Measurements from ENCODE around the gene RAB8A.

Gene RAB8A

DNA sequence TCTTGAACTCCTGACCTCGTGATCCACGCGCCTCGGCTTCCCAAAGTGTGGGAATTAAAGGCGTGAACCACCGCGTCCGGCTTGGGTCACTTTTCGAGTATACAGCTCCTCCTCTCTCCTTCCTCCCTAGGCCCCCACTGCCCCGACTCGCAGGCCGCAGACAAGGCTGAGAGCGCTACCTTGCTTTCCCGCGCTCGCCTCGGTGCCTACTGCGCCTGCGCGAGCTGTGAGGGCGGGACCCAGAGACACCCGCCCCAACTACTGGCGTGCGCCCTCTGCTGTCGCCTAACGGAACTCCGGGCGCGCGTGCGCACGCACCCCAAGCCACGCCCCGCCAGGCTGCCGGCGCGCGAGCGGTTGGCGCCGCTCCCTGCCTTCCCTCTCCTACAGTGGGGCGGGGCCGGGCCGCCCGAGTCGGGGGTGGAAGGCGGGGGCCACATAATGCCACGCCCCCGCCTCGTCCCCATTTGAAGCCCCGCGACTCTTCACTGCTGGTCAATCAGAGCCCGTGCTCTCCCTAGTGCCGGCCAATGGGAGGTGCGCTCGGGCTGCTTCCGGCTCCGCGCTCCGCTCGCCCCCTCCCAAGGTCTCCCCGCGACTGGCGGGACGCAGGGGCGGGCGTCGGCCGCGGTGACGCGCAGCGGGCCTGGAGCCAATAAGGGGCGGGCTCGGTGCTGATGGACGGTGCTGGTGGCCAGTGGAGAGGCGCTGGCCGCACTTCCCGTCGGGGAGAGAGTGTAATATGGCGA is at the start of gene RAB8A:
Gene RAB8A, plus strand, starts transcription at position 730 of the 749 bp plus-strand sequence. Its CDS starts 13 bp downstream, at position 743.
- DNase-seq, result peak; percentile 99

DNA sequence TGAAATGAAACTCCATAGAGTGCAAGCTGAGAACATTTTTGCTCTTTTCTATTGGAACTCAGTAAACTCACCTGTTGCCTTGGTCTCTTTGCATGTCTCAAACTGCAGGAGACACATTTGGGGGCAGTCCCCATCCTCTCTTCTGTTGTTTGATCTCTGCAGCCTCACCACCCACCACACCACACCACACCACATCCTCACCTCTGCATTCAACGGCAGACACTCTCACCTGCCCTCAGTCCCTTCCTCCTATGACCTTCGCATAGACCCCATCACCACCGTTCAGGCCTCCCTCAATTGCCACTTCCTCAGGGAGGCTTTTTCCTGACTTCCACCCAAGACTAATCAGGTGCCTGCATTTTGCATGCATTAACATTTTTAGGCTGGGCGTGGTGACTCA is 49.7 kb upstream of the RAB8A start:
- DNase-seq, result no peak

DNA sequence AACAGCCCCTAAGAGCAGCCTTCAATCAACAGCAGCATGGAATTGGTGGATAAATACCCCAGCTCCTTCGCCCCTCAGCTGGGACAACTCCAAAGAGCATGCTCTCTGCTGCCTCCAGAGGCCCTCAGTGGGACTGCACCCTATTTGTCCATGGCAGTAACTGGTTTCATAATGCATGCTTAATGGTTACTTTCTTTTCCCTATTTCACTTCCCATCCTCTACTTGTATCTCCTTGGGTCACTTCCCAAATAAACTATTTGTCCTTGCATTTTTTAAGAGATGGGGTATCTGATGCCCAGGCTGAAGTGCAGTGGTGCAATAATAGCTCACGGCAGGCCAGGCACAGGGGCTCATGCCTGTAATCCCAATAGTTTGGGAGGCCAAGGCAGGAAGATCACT is 48.9 kb upstream of the RAB8A start:
- no peak for DNase-seq

DNA sequence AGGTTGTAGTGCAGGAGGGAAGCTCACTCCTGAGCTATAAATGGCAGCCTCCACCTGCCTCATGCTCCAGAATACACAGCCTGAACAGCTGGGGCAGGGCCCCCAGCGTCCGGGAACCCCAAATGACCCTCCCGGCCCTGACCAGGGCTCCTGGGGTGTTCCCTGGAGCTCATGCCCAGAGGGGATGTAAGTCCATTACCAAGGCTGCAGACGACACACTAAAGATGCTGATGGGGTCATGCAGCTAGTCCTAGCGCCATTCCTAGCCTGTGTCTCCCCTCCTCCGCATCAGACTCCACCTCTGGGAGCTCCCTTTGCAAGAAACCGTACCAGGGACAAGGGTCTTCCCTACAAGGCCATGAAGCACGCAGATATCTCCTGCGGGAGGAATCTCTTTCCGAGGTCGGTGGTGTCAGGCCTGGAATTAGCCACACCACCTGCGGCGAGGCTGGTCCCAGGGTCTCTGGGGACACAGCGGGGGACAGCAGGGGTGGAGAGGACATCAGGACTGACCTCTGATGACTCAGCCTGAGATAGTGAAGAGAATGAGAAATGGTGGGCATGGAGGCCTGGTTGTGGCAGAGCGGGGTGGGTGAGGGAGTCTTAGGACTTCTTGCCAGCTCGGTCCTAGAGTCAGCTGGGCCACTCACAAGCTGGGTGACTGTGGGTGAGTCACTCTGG is 47.3 kb upstream of the RAB8A start:
- no peak for DNase-seq

DNA sequence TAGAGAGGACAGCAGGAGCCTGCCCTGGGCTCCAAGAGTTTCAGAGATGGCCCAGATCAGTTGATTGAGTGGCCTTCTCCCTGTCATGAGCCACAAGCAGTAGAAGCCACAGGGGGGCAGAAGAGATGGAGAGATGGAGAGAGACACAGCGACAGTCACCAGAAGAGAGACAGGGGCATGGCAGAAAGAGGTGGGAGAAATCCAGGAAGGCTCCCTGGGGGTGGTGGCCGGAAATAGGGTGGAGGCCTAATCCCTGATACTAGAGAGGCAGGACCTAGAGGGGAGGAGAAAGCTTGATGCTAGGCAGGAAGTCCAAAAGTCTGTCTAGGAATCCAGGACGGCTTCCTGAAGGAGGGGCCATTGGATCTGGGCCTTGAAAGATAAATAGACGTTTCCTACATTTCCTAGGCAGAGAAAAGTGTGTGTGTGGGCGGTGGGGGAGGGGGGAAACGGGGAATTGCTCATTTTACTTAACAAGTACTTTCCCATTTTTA is 45.0 kb upstream of the RAB8A start:
- DNase-seq, result no peak

DNA sequence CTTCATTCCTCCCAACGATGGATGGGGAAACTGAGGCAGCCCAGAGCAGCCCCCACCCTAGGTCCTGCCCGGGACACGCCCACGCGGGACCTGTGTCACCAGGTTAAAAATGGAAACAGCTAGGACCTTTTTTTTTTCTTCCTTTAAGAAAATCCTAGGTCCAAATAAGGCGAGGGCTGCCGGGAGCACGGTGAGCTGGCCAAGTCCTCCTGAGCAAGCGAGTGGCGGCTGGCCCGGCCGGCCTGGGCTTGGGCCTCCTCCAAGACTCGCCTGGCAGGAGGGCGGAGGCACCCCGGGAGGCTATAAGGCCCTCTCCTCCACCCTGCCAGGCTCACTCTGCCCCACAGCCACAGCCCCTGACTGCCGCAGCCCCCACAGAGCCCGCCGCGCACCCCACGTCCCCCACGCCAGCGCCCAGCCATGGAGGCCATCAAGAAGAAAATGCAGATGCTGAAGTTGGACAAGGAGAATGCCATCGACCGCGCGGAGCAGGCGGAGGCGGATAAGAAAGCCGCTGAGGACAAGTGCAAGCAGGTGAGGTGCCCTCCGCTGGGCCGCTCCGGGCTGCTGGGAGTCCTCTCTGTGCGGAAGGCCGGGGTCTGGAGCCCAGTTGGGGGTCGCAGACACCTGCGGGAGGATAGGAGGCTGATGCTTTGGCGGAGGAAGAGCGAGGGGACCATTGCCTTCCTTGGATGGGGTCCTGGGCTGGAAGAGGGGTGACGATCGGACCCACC is 44.3 kb upstream of the RAB8A start:
- no peak for DNase-seq

DNA sequence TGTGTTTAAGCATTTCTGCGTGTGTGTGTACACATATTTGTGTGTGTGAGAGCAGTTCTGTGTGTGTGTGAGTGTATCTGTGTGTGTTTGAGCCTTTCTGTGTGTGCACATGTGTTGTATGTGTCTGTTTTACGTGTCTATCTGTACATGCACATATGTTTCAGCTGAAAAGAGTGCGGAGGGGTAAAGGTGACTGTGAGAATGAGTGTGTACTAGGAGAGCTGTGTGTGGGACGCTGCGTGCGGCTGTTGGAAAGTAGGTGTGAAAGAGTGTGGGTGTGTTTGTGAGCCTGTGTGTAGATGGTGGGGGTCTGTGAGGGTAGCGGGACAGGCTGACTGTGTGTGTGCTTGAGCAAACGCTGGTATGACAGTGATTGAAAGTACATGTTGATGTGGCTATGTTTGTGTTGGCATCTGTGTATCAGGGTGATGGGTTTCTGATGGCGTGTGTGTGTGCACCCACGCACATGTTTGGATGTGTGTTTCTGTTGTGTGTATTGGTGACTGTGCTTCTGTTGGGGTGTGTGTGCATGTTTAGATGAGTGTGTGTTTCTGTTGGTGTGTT is 42.9 kb upstream of the RAB8A start:
- no peak for DNase-seq

DNA sequence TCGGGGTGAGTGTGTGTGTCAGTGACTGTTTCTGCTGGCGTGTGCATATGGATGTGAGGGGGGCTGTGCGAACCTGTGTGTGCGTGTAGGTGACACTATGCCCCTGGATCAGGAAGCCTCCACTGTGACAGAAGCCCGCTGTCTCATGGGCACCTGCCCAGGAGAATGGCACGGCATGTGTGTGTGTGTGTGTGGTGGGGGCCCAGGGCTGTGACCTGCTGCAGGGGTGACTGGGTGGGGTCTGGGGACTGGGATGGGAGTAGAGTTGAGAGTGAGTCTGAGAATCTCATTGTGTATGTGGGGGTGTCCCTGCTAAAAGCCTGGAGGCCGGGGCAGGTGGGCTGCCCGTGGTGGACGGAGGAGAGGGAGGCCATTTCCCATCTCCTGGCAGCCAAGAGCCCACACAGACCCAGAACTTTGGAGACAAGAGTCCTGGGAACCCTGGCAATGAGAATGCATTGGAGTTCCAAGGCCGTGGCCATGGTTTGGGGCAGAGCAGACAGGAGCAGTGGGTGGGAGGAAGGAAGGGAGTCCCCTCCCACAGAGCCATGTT is 41.8 kb upstream of the RAB8A start:
- no peak for DNase-seq

DNA sequence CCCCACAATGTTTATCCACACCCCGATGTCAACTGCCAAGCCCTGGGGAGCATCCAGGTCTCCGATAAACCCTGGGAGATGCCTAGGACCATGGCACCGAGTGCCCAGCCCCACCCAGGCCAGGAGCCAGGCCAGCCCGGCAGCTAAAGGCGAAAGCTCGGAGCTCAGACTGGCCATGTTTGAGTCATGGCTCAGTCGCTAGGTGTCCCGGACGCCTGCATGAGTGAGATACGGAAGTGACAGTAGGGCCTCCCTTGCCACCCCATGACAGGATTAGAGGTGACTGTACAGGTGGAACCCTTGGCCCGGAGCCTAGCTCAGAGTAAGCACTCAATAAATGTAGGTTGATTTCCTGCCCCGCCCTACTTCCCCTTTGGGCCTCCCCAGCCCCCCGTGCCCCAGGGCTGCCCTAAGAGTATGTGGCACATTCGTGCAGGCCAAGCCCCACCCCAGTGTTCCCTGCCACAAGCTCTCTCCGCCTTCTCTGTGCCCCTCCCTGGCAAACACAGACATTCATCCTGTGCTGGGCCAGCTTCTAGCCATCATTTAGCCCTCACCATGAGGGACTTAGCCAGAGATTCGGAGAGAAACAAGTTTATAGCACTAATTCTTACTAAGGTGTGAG is 41.2 kb upstream of the RAB8A start:
- DNase-seq, result no peak

DNA sequence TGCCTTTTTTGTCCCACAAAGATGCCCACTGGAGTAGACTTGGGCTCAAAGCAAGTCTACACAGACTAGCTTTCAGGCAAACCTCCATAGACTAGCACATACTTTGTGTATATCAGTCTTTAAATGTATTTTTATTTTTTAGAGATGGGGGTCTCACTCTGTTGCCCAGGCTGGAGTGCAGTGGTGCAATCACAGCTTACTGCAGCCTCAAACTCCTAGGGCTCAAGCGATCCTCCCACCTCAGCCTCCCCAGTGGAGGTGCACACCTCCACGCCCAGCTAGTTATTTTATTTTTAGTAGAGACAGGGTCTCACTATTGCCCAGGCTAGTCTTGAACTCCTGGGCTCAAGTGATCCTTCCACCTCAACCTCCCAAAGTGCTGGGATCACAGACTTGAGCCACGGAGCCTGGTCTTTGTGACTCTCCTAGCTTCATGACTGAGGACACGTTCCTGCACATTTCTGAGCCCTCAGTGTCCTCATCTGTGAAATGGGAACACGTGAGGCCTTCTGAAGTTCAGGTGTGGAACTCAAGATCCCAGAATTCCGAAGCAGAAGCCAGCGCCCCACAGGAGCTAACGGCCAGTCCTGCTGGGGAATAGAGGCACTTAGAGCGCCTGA is 40.5 kb upstream of the RAB8A start:
- DNase-seq, result no peak

DNA sequence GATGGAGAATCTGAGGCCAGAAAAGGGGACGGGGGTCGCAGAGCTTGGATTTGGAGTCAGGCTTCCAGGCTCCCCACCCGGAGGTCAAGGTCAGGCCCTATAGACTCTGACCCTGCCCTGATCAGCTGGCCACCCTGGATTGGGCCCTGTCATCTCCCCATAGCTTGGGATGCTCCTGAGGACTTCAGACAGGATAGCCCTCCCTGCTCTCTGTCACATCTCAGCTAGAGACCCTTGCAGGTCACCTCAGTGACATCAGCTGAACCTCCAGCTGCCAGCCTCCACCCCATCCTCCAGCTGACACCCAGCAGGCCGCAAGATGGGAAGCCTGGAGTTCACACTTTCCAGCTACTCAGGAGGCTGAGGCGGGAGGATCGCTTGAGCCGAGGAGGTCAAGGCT is 38.2 kb upstream of the RAB8A start:
- DNase-seq, result no peak

DNA sequence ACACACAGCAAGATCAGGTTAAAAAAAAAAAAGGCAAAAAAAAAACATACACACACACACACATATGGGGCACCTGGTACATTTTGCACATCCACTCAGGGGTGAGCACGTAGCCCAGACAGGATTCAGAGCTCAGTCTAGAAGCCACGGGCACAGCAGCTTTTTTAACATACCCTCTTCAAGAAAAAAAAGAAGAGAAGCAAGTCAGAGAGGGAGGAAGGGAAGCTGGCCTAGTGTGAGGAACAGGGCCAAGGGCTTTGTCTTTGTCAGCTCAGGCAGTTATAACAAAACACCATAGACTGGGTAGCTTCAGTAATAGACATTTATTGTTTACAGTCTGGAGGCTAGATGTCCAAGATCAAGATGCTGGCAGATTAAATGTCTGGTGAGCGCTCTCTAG is 37.7 kb upstream of the RAB8A start:
- no peak for DNase-seq

DNA sequence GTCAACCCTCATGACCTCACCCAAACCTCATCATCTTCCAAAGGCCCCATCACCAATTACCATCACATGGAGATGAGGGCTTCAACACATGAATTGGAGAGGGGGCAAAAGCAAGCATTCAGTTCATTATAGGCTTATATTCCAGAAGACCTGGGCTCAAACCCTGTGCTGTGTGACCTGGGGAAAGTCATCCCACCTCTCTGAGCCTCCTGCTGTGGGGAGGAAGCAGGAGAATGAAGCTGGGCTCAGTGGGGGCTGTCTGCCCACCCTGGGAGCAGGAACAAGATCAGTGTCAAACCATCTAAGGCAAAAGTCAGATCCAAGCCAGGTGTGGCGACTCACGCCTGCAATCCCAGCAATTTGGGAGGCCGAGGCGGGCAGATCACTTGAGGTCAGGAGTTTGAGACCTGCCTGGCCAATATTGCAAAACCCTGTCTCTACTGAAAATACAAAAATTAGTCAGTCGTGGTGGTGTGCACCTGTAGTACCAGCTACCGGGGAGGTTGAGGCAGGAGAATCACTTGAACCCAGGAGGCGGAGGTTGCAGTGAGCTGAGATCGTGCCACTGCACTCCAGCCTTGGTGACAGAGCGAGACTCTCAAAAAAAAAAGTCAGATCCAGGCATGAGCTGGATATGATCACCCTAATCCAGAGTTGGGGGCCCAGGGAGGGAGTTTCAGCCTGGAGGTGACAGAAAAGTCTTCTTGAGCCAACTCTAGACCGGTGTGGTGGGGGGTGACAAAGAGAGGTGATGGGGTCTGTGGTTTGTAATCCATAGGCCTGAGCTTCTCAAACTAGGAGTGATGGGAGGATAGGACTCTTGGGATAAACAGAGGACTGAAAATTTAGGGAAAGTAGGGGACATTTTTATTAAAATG is 37.0 kb upstream of the RAB8A start:
- DNase-seq, result no peak

DNA sequence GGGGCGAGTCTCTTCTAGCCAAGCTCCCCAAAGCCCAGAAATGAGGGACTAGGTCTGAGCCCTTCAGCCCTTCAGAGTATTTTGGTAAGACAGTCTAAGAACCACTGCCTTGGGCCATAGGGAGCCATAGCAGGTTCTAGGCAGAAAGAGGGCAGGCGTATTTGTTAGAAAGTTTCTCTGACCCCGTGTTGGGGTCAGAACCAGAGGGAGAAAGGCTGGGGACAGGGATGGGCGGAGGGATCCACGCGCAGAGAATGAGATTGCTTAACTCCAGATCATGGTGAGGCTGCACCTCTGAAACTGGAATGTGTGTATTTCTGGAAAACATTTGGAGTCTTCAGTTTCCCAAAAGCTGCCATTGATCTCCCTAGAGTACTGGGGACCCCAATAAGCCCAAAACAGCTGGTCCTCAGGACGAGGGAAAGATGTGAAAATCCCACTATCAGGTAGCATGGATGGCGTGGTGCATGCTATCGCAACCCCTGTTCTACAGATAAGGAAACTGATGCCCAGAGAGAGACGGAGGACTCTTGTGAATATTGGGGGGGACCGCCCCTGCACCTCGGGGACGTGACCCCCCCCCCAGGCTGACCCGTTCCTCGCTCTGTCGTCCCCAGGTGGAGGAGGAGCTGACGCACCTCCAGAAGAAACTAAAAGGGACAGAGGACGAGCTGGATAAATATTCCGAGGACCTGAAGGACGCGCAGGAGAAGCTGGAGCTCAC is 36.1 kb upstream of the RAB8A start:
- DNase-seq, result no peak

DNA sequence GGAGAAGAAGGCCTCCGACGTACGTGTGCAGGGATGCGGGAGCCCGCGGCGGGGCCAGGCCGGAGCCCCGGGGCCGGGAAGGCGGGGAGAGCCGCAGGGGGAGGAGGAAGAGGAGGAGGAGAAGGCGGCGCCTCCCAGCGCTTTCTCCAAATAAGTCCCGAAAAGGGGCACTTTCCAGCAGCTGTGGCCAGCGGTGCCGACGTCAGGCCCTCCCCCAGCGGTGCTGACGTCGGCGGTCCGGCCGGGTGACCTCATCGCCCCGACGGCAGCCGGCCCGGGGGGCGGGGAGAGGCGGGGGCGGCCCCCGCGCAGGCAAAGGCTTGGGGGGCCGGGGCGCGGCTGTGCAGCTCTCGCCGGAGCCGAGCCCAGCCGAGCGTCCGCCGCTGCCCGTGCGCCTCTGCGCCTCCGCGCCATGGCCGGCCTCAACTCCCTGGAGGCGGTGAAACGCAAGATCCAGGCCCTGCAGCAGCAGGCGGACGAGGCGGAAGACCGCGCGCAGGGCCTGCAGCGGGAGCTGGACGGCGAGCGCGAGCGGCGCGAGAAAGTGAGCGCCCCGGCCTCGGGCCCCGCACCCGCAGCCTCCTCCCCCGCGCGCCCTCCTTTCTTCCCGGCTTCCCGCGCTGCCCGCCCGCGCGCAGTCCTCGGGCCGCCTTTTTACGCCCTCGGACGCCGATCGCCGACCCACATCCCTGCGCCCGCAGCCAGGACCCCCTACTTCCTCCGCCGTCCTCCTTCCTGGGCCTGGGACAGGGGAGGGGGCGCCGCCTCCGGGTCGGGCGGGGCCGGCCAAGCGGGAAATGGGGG is 35.3 kb upstream of the RAB8A start, which contains the start of gene TPM4:
Gene TPM4, plus strand, starts transcription at position 342 of the 804 bp plus-strand sequence. Its CDS starts 71 bp downstream, at position 413.
- peak; percentile 75 for DNase-seq

DNA sequence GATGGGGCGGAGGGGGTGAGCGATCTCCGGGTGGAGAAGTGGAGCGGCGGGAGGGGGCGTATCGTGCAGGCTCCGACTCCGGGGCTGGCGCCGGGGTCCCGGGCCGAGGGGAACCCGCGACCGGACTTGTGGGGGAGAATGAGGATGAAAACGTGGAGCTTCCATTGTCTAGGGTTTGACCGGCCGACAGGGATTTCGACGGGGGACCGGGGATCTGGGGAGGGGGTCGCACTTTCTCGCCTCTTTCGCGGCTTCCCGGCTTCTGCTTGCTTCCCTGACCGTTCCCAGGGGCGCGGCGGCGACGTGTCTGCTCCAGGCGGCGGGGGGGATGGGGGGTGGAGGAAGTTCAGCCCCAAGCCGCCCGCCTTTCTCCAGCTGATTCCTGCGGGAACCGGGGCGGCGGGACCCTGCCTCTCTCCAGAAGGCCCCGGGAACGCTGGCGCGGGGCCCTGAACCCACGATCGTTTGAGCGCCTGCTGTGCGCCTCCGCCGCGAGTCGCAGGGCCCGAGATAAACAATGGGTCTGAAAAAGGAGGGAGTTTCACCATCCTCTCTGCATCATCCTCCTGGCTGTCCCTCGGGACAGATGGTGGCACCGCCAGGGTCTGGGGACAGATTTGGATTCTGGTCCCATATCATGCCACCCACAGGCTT is 34.6 kb upstream of the RAB8A start:
- DNase-seq, result peak; percentile 49

DNA sequence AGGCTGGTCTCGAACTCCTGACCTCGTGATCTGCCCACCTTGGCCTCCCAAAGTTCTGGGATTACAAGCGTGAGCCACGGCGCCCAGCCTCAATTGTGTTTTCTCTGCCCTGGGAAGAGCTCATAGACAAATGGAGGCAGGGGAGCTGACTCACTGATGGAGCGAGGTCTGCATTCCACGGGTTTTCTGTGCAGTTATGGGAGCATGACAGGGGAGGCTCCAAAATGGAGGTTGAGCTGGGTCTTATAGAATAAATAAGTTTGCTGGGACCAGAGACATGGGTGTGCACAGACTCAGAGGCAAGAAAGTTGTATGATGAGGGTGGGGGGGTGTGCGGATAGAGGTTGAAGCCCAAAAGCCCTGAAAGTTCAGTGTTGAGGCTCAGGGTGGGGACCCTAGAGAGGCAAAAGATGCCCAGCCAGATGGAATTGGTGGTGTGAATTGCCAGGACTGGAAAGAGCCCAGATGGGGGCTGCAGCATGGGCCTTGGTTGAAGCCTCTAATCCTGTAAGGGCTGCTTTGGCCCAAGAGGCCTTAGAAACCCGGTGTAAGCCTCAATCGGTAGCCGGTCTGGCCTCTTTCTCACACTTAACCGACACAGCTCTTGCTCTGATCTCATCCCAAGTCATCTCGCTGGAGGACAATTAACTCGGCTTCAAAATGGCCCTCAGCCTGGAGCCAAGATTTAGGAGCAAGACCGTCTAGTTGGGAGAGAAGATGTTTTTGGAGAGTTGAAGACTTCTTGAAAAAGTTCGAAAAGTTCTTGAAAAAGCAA is 33.5 kb upstream of the RAB8A start:
- no peak for DNase-seq

All from NCI-H2029 (cell line).